HCT116 (cell line): ENCODE results near the gene HGFAC. TPM values are rescaled to one million over a fixed set of nuclear protein-coding genes. Genes with fewer than 3 reads are reported as not detected.

Experiments
- ATAC-seq: fragments of 200-7000 bp; cut with Tn5 transposase; 2 replicates; pipeline ENCODE4 v1.9.1; 2020; ENCODE audit warnings: mild to moderate bottlenecking, moderate library complexity
- BruUV-seq: library from RNA; stranded (reverse); fragments of 400-500 nt; replicated peaks from 2 replicates; lab custom pipeline; 2021; lab: Mats Ljungman, UMichigan
- CTCF ChIA-PET: fragments of 300-600 bp; sonication (Branson Sonifier 250); formaldehyde crosslinking; loops from one replicate; lab custom pipeline; 2021; ENCODE audit warnings: antibody characterized with exemption; lab: Charles Lee
- POLR2A ChIA-PET: fragments of 300-600, 350-600 bp; sonication (Branson Sonifier 250); formaldehyde crosslinking; loops from one replicate; lab custom pipeline; 2021; ENCODE audit warnings: antibody characterized with exemption; lab: Charles Lee
- RAD21 ChIA-PET, 2 experiments: fragments of 300-600 bp; sonication (Branson Sonifier 250); formaldehyde crosslinking; loops; one replicate each; lab custom pipeline; 2023; ENCODE audit warnings: low total read pairs in 2 of 2; ENCODE audit not compliant: uncharacterized antibody in 2 of 2, unreplicated experiment in 2 of 2, low non-redundant PET in 1 of 2; lab: Charles Lee
- DNase-seq: peaks from one replicate; pipeline ENCODE4 v3.0.0-alpha.2; 2010; ENCODE audit warnings: low read depth, low spot score
- H2AFZ ChIP-seq: fragments of 200-600 bp; shearing (Covaris generic), sonication (generic); 2 replicates; pipeline ENCODE4 v1.6.1; 2017; ENCODE audit warnings: low read depth, mixed run types, mixed read lengths, antibody characterized with exemption, low read length; ENCODE audit not compliant: poor library complexity, severe bottlenecking
- H3K27ac ChIP-seq: 2 replicates; pipeline ENCODE4 v1.5.1; 2012; ENCODE audit warnings: low read depth, low read length
- H3K27me3 ChIP-seq: fragments of 200-600 bp; sonication (generic); 2 replicates; pipeline ENCODE4 v1.6.1; 2016; ENCODE audit warnings: mixed run types, low read length, mixed read lengths; ENCODE audit not compliant: insufficient read depth
- H3K36me3 ChIP-seq, 2 experiments: fragments of 200-500 bp in 1 of 2; fragments of 200-600 bp in 1 of 2; sonication (Bioruptor generic) in 1 of 2; sonication (generic) in 1 of 2; 2 replicates each; pipeline versions ENCODE4 v1.5.1 to v1.6.1; 2014 to 2016; ENCODE audit warnings: low read length in 2 of 2, inconsistent platforms in 1 of 2, mixed read lengths in 1 of 2, mixed run types in 1 of 2; ENCODE audit not compliant: insufficient read depth in 2 of 2, control insufficient read depth in 1 of 2
- H3K4me1 ChIP-seq, 2 experiments: fragments of 200-600 bp in 1 of 2; sonication (generic) in 1 of 2; 2 replicates each; pipeline versions ENCODE4 v1.5.1 to v1.6.1; 2012 to 2017; ENCODE audit warnings: low read length in 2 of 2, inconsistent platforms in 1 of 2, mild to moderate bottlenecking in 1 of 2, mixed read lengths in 1 of 2, mixed run types in 1 of 2, moderate library complexity in 1 of 2; ENCODE audit not compliant: insufficient read depth in 2 of 2, control insufficient read depth in 1 of 2
- H3K4me2 ChIP-seq: fragments of 200-600 bp; sonication (generic); 2 replicates; pipeline ENCODE4 v1.6.1; 2017; ENCODE audit warnings: mixed run types, low read length, mixed read lengths
- H3K4me3 ChIP-seq, 2 experiments: fragments of 200-600 bp in 1 of 2; sonication (generic) in 1 of 2; replicated peaks in 1 of 2; 2 replicates each; pipeline ENCODE4 v1.5.1; 2011 to 2016; ENCODE audit warnings: low read length in 2 of 2, control low read depth in 1 of 2, low read depth in 1 of 2, mild to moderate bottlenecking in 1 of 2, mixed read lengths in 1 of 2, mixed run types in 1 of 2
- H3K79me2 ChIP-seq: fragments of 200-600 bp; sonication (generic); 2 replicates; pipeline ENCODE4 v1.6.1; 2017; ENCODE audit warnings: mild to moderate bottlenecking, mixed run types, low read length, moderate library complexity, mixed read lengths; ENCODE audit not compliant: insufficient read depth
- H3K9ac ChIP-seq: fragments of 200-600 bp; sonication (generic); 2 replicates; pipeline ENCODE4 v1.6.1; 2016; ENCODE audit warnings: low read length, mixed read lengths
- H3K9me2 ChIP-seq: fragments of 200-600 bp; sonication (generic), shearing (Covaris generic); 2 replicates; pipeline ENCODE4 v1.6.1; 2017; ENCODE audit warnings: mixed run types, mild to moderate bottlenecking, moderate library complexity; ENCODE audit not compliant: insufficient read depth
- H3K9me3 ChIP-seq, 2 experiments: fragments of 200-500 bp in 1 of 2; fragments of 200-600 bp in 1 of 2; sonication (Bioruptor generic) in 1 of 2; sonication (generic) in 1 of 2; 2 replicates each; pipeline ENCODE4 v1.6.1; 2014 to 2017; ENCODE audit warnings: low read length in 2 of 2, mixed read lengths in 2 of 2, inconsistent platforms in 1 of 2, low read depth in 1 of 2, mild to moderate bottlenecking in 1 of 2, mixed run types in 1 of 2, moderate library complexity in 1 of 2; ENCODE audit not compliant: control insufficient read depth in 1 of 2, insufficient read depth in 1 of 2
- H4K20me1 ChIP-seq: fragments of 200-600 bp; sonication (generic), shearing (Covaris generic); 2 replicates; pipeline ENCODE4 v1.6.1; 2017; ENCODE audit warnings: mixed run types, mild to moderate bottlenecking, moderate library complexity; ENCODE audit not compliant: insufficient read depth
- CEBPB ChIP-seq: IDR thresholded peaks from 2 replicates; pipeline ENCODE4 v1.6.1; 2012; ENCODE audit warnings: low read depth
- EGR1 ChIP-seq: IDR thresholded peaks from 2 replicates; pipeline ENCODE4 v1.6.1; 2012; ENCODE audit warnings: low read depth
- ELF1 ChIP-seq: IDR thresholded peaks from 2 replicates; pipeline ENCODE4 v1.6.1; 2012; ENCODE audit warnings: low read depth, borderline replicate concordance
- EZH2phosphoT487 ChIP-seq: fragments of 200-600 bp; IDR thresholded peaks from 2 replicates; pipeline ENCODE4 v1.6.1; 2018; ENCODE audit warnings: antibody characterized with exemption, borderline replicate concordance
- FOSL1 ChIP-seq: IDR thresholded peaks from 2 replicates; pipeline ENCODE4 v1.6.1; 2012; ENCODE audit warnings: low read depth
- POLR2A ChIP-seq: IDR thresholded peaks from 2 replicates; pipeline ENCODE4 v1.7.0; 2011; ENCODE audit warnings: borderline replicate concordance; ENCODE audit not compliant: insufficient read depth, insufficient read length; ENCODE audit errors: extremely low read depth
- POLR2AphosphoS5 ChIP-seq: IDR thresholded peaks from 2 replicates; pipeline ENCODE4 v1.6.1; 2011; ENCODE audit warnings: mild to moderate bottlenecking, low read depth, low read length, moderate library complexity
- REST ChIP-seq: IDR thresholded peaks from 2 replicates; pipeline ENCODE4 v1.6.1; 2012; ENCODE audit warnings: low read depth
- SIN3A ChIP-seq: IDR thresholded peaks from 2 replicates; pipeline ENCODE4 v1.6.1; 2012; ENCODE audit warnings: low read depth
- TCF7L2 ChIP-seq: IDR thresholded peaks from 2 replicates; pipeline ENCODE4 v1.7.0; 2011; ENCODE audit warnings: borderline replicate concordance, inconsistent platforms; ENCODE audit not compliant: insufficient read depth, insufficient read length; ENCODE audit errors: extremely low read depth
- YY1 ChIP-seq: IDR thresholded peaks from 2 replicates; pipeline ENCODE4 v1.6.1; 2011; ENCODE audit warnings: low read length, low read depth, moderate library complexity, mild to moderate bottlenecking; ENCODE audit not compliant: insufficient replicate concordance; ENCODE audit errors: extremely low read depth
- ZBTB33 ChIP-seq: IDR thresholded peaks from 2 replicates; pipeline ENCODE4 v1.6.1; 2011; ENCODE audit warnings: mild to moderate bottlenecking, low read length, moderate library complexity; ENCODE audit not compliant: insufficient replicate concordance; ENCODE audit errors: extremely low read depth
- ZFX ChIP-seq: fragments of 450-650 bp; IDR thresholded peaks from 2 replicates; pipeline ENCODE4 v1.6.1; 2017
- intact Hi-C: fragments of 100-400 bp; cut with micrococcal nuclease; formaldehyde crosslinking; loops from 2 replicates; pipeline ENCODE4 v1.10.0; 2022
- total RNA-seq: library from RNA; stranded (reverse); gene quantifications from one replicate; pipeline ENCODE4 v1.2.1, GENCODE V29; 2021; ENCODE audit not compliant: unreplicated experiment

Gene HGFAC
- total RNA-seq, 1 experiment from 2014 or later = 1.1 TPM

GRCh38 chr4:3423952-3424351 is 17.8 kb upstream of the HGFAC start:
- Histone ChIP-seq H3K4me1 (no peaks in the 10 kb centered on the region), H3K4me2 (no peak overlapping the region), H3K9me3 (no peaks in the 10 kb centered on the region), H3K4me3 (no peak overlapping the region), H3K27ac (no peak overlapping the region), H2AFZ (no peak overlapping the region), H3K36me3 (no peaks in the 10 kb centered on the region)
- ATAC-seq = no peak
- BruUV-seq = no TSS peak
- TF ChIP-seq YY1 (no peak), EZH2phosphoT487 (no peak), FOSL1 (no peak), CEBPB (no peak), REST (no peak), POLR2AphosphoS5 (no peak), ZBTB33 (no peak), POLR2A (no peak), EGR1 (no peak), TCF7L2 (no peak), ZFX (no peak), SIN3A (no peak), ELF1 (no peak)
- TF ChIP-seq, all 23 proteins: peak for 0
- Histone ChIP-seq H3K79me2 (no peaks in the 10 kb centered on the region), H3K27me3 (no peaks in the 10 kb centered on the region), H3K9me2 (no peaks in the 10 kb centered on the region), H4K20me1 (no peaks in the 10 kb centered on the region), H3K9ac (no peak overlapping the region)
- POLR2A ChIA-PET = no interaction called here
- DNase-seq = no peak
- intact Hi-C loops = no loop called here
- RAD21 ChIA-PET = no interaction called here
- CTCF ChIA-PET = no interaction called here
